Measurements from ENCODE around the gene ZSCAN20.
"Not testable (repeated sequence)": the region's sequence is repeated elsewhere in the genome, so short reads cannot be mapped to it uniquely, and the experiment has no call there.

The ZSCAN20 gene

DNA sequence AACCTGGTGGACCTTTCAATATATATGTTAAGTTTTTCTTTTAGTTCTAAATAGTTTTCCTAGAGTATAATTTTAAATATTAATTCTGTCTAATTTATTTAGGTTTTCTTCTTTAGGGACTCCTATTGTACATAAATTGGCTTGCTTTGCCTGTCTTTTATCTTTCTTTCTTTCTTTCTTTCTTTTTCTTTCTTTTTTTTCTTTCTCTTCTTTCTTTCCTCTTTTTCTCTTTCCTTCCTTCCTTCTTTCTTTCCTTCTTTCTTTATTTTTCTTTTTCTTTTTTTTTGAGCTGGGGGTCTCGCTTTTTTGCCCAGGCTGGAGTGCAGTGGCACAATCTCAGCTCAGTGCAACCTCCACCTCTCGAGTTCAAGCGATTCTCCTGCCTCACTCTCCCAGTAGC, 35.2 kb downstream of the ZSCAN20 start:
- Histone ChIP-seq H3K4me1 (ENCODE audit: control insufficient read depth, insufficient read depth, low read length) (no peaks in the 10 kb centered on the region), H3K4me3 (ENCODE audit: insufficient read depth, low read depth, low read length) (no peak overlapping the region), H3K27ac (ENCODE audit: insufficient read depth, low read depth, low read length, poor library complexity, severe bottlenecking) (no peak overlapping the region), H3K36me3 (ENCODE audit: control insufficient read depth, insufficient read depth, low read length) (no peaks in the 10 kb centered on the region), H3K27me3 (ENCODE audit: control insufficient read depth, insufficient read depth, low read length, poor library complexity, severe bottlenecking) (no peaks in the 10 kb centered on the region), H3K9me3 (ENCODE audit: control insufficient read depth, low read length) (no peaks in the 10 kb centered on the region)
- WGBS, 2 experiments: 96 to 97% methylated on average over 3 of the region's 3 CpGs

GRCh38 chr1:33508151-33508550, 35.7 kb downstream of the ZSCAN20 start:
- Histone ChIP-seq H3K27me3 (ENCODE audit: control insufficient read depth, insufficient read depth, low read length, poor library complexity, severe bottlenecking) (no peaks in the 10 kb centered on the region), H3K9me3 (ENCODE audit: control insufficient read depth, low read length) (no peaks in the 10 kb centered on the region), H3K4me3 (ENCODE audit: insufficient read depth, low read depth, low read length) (no peak overlapping the region), H3K27ac (ENCODE audit: insufficient read depth, low read depth, low read length, poor library complexity, severe bottlenecking) (no peak overlapping the region), H3K36me3 (ENCODE audit: control insufficient read depth, insufficient read depth, low read length) (no peaks in the 10 kb centered on the region), H3K4me1 (ENCODE audit: control insufficient read depth, insufficient read depth, low read length) (no peaks in the 10 kb centered on the region)
- WGBS, 2 experiments: 92 to 94% methylated on average over 1 of the region's 1 CpG

DNA sequence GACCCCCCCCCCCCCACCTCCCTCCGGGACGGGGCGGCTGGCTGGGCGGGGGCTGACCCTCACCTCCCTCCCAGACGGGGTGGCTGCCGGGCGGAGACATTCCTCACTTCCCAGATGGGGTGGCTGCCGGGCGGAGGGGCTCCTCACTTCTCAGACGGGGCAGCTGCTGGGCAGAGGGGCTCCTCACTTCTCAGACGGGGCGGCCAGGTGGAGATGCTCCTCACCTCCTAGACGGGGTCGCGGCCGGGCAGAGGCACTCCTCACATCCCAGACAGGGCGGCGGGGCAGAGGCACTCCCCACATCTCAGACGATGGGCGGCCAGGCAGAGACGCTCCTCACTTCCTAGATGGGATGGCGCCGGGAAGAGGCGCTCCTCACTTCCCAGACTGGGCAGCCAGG, 36.8 kb downstream of the ZSCAN20 start:
- not testable (repeated sequence) for H3K4me3 ChIP-seq (ENCODE audit: insufficient read depth, low read depth, low read length); H3K27me3 ChIP-seq (ENCODE audit: control insufficient read depth, insufficient read depth, low read length, poor library complexity, severe bottlenecking); H3K9me3 ChIP-seq (ENCODE audit: control insufficient read depth, low read length); H3K36me3 ChIP-seq (ENCODE audit: control insufficient read depth, insufficient read depth, low read length); H3K27ac ChIP-seq (ENCODE audit: insufficient read depth, low read depth, low read length, poor library complexity, severe bottlenecking); H3K4me1 ChIP-seq (ENCODE audit: control insufficient read depth, insufficient read depth, low read length)
- 95 to 98% methylated on average over 24 of the region's 24 CpGs for WGBS, 2 experiments

DNA sequence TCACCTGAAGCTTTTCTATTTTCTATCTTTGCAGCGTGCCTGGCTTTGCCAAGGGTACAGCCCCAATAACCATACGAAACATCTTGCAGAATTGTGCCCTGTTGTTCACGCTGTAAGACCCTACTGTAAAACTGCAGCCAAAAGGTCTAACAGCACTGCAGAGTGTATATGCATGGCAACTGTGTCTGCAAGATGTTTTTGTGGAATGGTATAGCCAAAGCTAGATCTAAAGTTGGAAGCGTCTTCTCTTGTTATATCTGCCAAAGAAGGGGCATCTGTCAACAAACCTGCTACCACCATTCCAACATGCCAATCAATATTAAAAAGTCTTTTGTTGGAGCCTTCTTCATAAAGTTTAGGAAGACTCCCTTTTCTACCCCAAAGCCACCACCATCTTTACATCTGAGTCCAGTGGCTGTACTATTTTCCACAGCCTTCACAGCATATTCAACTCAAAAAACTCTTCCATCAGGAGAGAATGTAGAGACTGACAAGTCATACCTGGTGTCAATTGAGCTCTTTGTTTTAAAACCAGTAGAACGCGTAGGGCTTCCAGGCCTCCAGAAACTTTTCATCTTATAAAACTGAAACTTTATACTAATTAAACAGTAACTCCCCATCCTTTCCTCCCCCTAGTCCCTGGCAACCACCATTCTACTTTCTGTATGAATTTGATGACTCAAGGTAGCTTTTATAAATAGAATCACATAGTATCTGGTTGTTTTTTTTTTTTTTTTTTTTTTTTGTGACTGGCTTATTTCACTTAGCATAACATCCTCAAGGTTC, 40.0 kb downstream of the ZSCAN20 start:
- 95% methylated on average over 6 of the region's 6 CpGs for WGBS, 2 experiments
- no peaks in the 10 kb centered on the region for H3K9me3 ChIP-seq (ENCODE audit: control insufficient read depth, low read length)
- no peak overlapping the region for H3K27ac ChIP-seq (ENCODE audit: insufficient read depth, low read depth, low read length, poor library complexity, severe bottlenecking)
- H3K4me1 ChIP-seq (ENCODE audit: control insufficient read depth, insufficient read depth, low read length): no peaks in the 10 kb centered on the region
- no peak overlapping the region for H3K4me3 ChIP-seq (ENCODE audit: insufficient read depth, low read depth, low read length)
- H3K27me3 ChIP-seq (ENCODE audit: control insufficient read depth, insufficient read depth, low read length, poor library complexity, severe bottlenecking): no peaks in the 10 kb centered on the region
- H3K36me3 ChIP-seq (ENCODE audit: control insufficient read depth, insufficient read depth, low read length): no peaks in the 10 kb centered on the region

- no peaks in the 10 kb centered on the region for H3K36me3 ChIP-seq (ENCODE audit: control insufficient read depth, insufficient read depth, low read length)
- H3K4me3 ChIP-seq (ENCODE audit: insufficient read depth, low read depth, low read length): no peak overlapping the region
- no peak overlapping the region for H3K27ac ChIP-seq (ENCODE audit: insufficient read depth, low read depth, low read length, poor library complexity, severe bottlenecking)
- H3K4me1 ChIP-seq (ENCODE audit: control insufficient read depth, insufficient read depth, low read length): no peaks in the 10 kb centered on the region
- H3K27me3 ChIP-seq (ENCODE audit: control insufficient read depth, insufficient read depth, low read length, poor library complexity, severe bottlenecking): no peaks in the 10 kb centered on the region
- H3K9me3 ChIP-seq (ENCODE audit: control insufficient read depth, low read length): no peaks in the 10 kb centered on the region
- WGBS, 2 experiments: 90 to 91% methylated on average over 8 of the region's 8 CpGs
Observed at GRCh38 chr1:33515112-33515511, 42.7 kb downstream of the ZSCAN20 start.

GRCh38 chr1:33515607-33516006, 43.2 kb downstream of the ZSCAN20 start:
- Histone ChIP-seq H3K36me3 (ENCODE audit: control insufficient read depth, insufficient read depth, low read length) (no peaks in the 10 kb centered on the region), H3K9me3 (ENCODE audit: control insufficient read depth, low read length) (no peaks in the 10 kb centered on the region), H3K27ac (ENCODE audit: insufficient read depth, low read depth, low read length, poor library complexity, severe bottlenecking) (no peak overlapping the region), H3K4me3 (ENCODE audit: insufficient read depth, low read depth, low read length) (no peak overlapping the region), H3K27me3 (ENCODE audit: control insufficient read depth, insufficient read depth, low read length, poor library complexity, severe bottlenecking) (no peaks in the 10 kb centered on the region), H3K4me1 (ENCODE audit: control insufficient read depth, insufficient read depth, low read length) (no peaks in the 10 kb centered on the region)
- WGBS, 2 experiments: 86 to 95% methylated on average over 2 of the region's 2 CpGs

DNA sequence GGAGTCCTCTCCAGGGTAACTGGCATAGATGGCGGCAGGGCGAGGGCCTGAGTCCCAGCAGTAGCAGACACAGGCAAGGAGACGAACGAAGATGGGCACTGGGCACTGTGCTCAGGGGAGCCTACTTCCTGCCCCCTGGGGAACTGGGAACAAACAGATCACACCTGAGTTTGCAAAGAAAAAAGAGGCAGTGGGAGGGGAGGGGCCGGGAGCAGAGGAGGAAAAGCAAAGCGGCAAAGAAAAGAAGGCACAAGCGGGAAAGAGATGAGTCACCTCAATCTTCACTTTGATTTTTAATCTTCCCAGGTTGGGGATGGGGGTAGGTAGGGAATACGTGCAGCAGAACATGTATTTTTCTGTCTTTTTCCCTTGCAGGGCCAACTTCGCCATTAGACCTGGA, 44.0 kb downstream of the ZSCAN20 start:
- Histone ChIP-seq H3K27me3 (ENCODE audit: control insufficient read depth, insufficient read depth, low read length, poor library complexity, severe bottlenecking) (no peaks in the 10 kb centered on the region), H3K36me3 (ENCODE audit: control insufficient read depth, insufficient read depth, low read length) (no peaks in the 10 kb centered on the region), H3K4me1 (ENCODE audit: control insufficient read depth, insufficient read depth, low read length) (no peaks in the 10 kb centered on the region), H3K9me3 (ENCODE audit: control insufficient read depth, low read length) (no peaks in the 10 kb centered on the region), H3K27ac (ENCODE audit: insufficient read depth, low read depth, low read length, poor library complexity, severe bottlenecking) (no peak overlapping the region), H3K4me3 (ENCODE audit: insufficient read depth, low read depth, low read length) (no peak overlapping the region)
- 82 to 83% methylated on average over 9 of the region's 9 CpGs for WGBS, 2 experiments

DNA sequence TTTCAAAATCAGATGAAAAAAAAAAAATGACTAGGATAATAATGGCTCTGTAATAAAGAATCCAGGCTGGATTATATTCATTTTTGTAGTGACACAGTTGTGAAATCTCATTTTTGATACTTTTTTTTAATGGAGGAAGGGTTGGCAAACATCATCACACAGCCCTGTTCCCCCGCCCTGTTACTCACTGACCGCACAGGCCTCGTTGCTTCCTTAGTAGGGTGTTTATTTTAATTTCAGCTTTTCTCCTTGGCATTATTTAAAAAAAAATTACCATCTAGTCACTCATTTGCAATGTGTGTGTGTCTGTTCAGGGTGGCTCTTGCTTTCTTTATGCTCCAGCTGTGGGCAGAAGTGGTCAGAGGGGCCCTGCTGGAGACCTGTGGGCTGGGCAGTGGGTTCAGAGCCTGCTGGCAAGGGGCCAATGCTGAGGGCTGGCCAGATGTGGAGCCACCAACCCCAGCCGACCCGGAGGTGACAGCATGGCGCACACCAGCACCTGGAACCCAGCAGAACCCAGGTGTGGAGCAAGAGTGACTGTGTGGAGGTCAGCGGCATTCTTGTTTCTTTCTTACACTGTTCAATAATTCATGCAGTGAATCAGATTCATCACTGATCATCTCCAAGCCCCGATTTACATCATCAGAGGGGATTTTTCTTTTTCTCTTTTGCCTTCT, 44.6 kb downstream of the ZSCAN20 start:
- H3K4me1 ChIP-seq (ENCODE audit: control insufficient read depth, insufficient read depth, low read length): no peaks in the 10 kb centered on the region
- no peak overlapping the region for H3K27ac ChIP-seq (ENCODE audit: insufficient read depth, low read depth, low read length, poor library complexity, severe bottlenecking)
- no peaks in the 10 kb centered on the region for H3K36me3 ChIP-seq (ENCODE audit: control insufficient read depth, insufficient read depth, low read length)
- H3K27me3 ChIP-seq (ENCODE audit: control insufficient read depth, insufficient read depth, low read length, poor library complexity, severe bottlenecking): no peaks in the 10 kb centered on the region
- H3K9me3 ChIP-seq (ENCODE audit: control insufficient read depth, low read length): no peaks in the 10 kb centered on the region
- H3K4me3 ChIP-seq (ENCODE audit: insufficient read depth, low read depth, low read length): no peak overlapping the region
- WGBS, 2 experiments: 92 to 94% methylated on average over 6 to 7 of the region's 8 CpGs

DNA sequence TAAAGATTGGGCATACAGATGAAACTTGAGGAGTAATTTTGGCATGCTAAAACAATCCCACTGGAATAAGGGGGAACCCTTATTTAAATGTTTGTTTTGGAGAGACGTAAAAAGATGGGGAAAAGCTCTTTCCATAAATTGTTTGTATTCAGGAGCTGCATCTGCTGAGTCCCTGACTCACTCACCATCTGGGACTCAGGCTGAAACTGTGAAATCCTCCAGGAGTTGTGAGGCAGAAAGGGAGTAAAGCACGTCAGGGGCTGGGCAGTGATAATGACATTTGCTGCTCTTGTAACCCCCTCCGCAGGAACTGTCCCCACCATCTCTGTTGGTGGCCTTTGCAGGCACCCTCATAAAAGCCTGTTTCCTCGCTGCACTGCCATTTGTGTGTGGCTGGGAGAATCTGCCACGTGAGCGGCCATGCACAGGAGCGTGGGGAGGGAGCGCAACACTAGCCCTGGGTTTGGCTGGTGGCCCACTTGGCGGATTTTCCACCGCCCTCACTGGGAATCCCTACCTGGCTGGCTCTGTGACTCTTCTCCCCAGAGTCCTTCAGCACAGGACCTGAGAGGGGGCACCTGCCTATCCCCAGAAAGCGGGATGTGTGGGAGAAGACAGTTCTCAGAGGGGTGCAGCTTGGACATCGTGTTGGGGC, 45.3 kb downstream of the ZSCAN20 start:
- no peaks in the 10 kb centered on the region for H3K9me3 ChIP-seq (ENCODE audit: control insufficient read depth, low read length)
- 92 to 93% methylated on average over 12 of the region's 12 CpGs for WGBS, 2 experiments
- H3K4me3 ChIP-seq (ENCODE audit: insufficient read depth, low read depth, low read length): no peak overlapping the region
- H3K36me3 ChIP-seq (ENCODE audit: control insufficient read depth, insufficient read depth, low read length): no peaks in the 10 kb centered on the region
- H3K27ac ChIP-seq (ENCODE audit: insufficient read depth, low read depth, low read length, poor library complexity, severe bottlenecking): no peak overlapping the region
- H3K4me1 ChIP-seq (ENCODE audit: control insufficient read depth, insufficient read depth, low read length): no peaks in the 10 kb centered on the region
- no peaks in the 10 kb centered on the region for H3K27me3 ChIP-seq (ENCODE audit: control insufficient read depth, insufficient read depth, low read length, poor library complexity, severe bottlenecking)

GRCh38 chr1:33519240-33519884, 46.9 kb downstream of the ZSCAN20 start:
- no peak overlapping the region for H3K4me3 ChIP-seq (ENCODE audit: insufficient read depth, low read depth, low read length)
- H3K9me3 ChIP-seq (ENCODE audit: control insufficient read depth, low read length): no peaks in the 10 kb centered on the region
- 95 to 97% methylated on average over 27 of the region's 27 CpGs for WGBS, 2 experiments
- H3K27ac ChIP-seq (ENCODE audit: insufficient read depth, low read depth, low read length, poor library complexity, severe bottlenecking): no peak overlapping the region
- no peaks in the 10 kb centered on the region for H3K27me3 ChIP-seq (ENCODE audit: control insufficient read depth, insufficient read depth, low read length, poor library complexity, severe bottlenecking)
- H3K36me3 ChIP-seq (ENCODE audit: control insufficient read depth, insufficient read depth, low read length): no peaks in the 10 kb centered on the region
- H3K4me1 ChIP-seq (ENCODE audit: control insufficient read depth, insufficient read depth, low read length): no peaks in the 10 kb centered on the region
